Peyer's patch (tissue), 4 donors: Measurements from ENCODE around the gene NUDT11. TPM values are rescaled to one million over a fixed set of nuclear protein-coding genes. Genes with fewer than 3 reads are reported as not detected.
"Not testable (repeated sequence)": the region's sequence is repeated elsewhere in the genome, so short reads cannot be mapped to it uniquely, and the experiment has no call there.

Source experiments
- DNase-seq, 3 donors: peaks; one replicate each; pipeline ENCODE4 v3.0.0-alpha.2; 2017 to 2019
- H3K27ac ChIP-seq, 4 donors: fragments of 200-600 bp; sonication (generic); one replicate each; pipeline ENCODE4 v1.5.1; 2016 to 2019
- H3K27me3 ChIP-seq, 2 donors: fragments of 200-600 bp; sonication (generic); one replicate each; pipeline ENCODE4 v1.5.1; 2019
- H3K36me3 ChIP-seq, 3 donors: fragments of 200-600 bp; sonication (generic); one replicate each; pipeline ENCODE4 v1.5.1; 2016 to 2019
- H3K4me1 ChIP-seq, 4 donors: fragments of 200-600 bp; sonication (generic); one replicate each; pipeline ENCODE4 v1.5.1; 2016 to 2019
- H3K4me3 ChIP-seq, 4 donors: fragments of 200-600 bp; sonication (generic); 1 replicate in 3 of 4; 2 replicates in 1 of 4; pipeline ENCODE4 v1.5.1; 2016 to 2019; ENCODE audit warnings: mild to moderate bottlenecking in 1 of 4
- H3K9me3 ChIP-seq, 4 donors: fragments of 200-600 bp; sonication (generic); one replicate each; pipeline ENCODE4 v1.5.1; 2016 to 2019; ENCODE audit warnings: mild to moderate bottlenecking in 1 of 4
- POLR2A ChIP-seq, 2 donors: fragments of 450-650 bp; IDR thresholded peaks; one replicate each; pipeline ENCODE4 v1.5.1; 2017; ENCODE audit warnings: antibody characterized with exemption in 2 of 2, mild to moderate bottlenecking in 2 of 2, moderate library complexity in 2 of 2
- total RNA-seq, 4 donors: library from RNA; depleted of rRNA; stranded (reverse); fragments of >200 nt; gene quantifications; one replicate each; pipeline ENCODE4 v1.1.0, GENCODE V29; 2016
- TF ChIP-seq, protein P1 (sequence below), 6 experiments: fragments of 450-650 bp in 4 of 6; fragments of 200-600 bp in 2 of 6; sonication (generic) in 1 of 6; IDR thresholded peaks; one replicate each; pipeline ENCODE4 v1.5.1; 2017 to 2019; ENCODE audit warnings: antibody characterized with exemption in 6 of 6, mild to moderate bottlenecking in 3 of 6, moderate library complexity in 1 of 6

NUDT11 gene
- total RNA-seq: under 1 TPM in 1 of 4 donors, not detected in 3; 0.35 TPM

GRCh38 chrX:51496501-51497291 is at the start of gene NUDT11:
TSS of gene NUDT11 (minus strand) at chrX:51496592. CDS start at chrX:51496444, 148 bp downstream.
- Histone ChIP-seq H3K27ac (no peak within 1 kb of the TSS), H3K36me3 (no peaks in the 10 kb centered on the region)

DNA sequence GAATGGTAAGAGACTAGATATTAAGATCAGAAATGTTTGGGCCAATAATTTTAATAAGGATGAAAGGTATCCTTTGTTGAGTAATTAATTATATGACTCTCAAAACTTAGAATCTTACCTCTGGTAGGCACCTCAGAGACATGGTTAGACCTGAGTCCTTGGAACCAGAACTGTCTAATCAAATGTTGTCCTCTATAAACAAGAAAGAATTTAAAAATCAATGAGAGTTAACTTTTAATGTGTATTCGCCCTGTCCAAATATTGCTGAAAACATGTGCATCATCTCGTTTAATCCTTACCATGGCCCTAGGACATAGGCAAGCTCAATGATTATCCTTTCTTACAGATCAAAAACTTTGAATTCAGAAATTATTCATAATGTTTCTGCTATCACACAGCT is 24.0 kb upstream of the NUDT11 start:
- no peaks in the 10 kb centered on the region for H3K27me3 ChIP-seq
- DNase-seq: no peak
- H3K4me3 ChIP-seq: no peak overlapping the region
- no peak overlapping the region for H3K27ac ChIP-seq
- H3K4me1 ChIP-seq: no peaks in the 10 kb centered on the region
- TF ChIP-seq POLR2A (IDR thresholded peaks at IDR 0.05): no peak
- TF ChIP-seq, protein P1, sequence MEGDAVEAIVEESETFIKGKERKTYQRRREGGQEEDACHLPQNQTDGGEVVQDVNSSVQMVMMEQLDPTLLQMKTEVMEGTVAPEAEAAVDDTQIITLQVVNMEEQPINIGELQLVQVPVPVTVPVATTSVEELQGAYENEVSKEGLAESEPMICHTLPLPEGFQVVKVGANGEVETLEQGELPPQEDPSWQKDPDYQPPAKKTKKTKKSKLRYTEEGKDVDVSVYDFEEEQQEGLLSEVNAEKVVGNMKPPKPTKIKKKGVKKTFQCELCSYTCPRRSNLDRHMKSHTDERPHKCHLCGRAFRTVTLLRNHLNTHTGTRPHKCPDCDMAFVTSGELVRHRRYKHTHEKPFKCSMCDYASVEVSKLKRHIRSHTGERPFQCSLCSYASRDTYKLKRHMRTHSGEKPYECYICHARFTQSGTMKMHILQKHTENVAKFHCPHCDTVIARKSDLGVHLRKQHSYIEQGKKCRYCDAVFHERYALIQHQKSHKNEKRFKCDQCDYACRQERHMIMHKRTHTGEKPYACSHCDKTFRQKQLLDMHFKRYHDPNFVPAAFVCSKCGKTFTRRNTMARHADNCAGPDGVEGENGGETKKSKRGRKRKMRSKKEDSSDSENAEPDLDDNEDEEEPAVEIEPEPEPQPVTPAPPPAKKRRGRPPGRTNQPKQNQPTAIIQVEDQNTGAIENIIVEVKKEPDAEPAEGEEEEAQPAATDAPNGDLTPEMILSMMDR (IDR thresholded peaks at IDR 0.05): no peak
- H3K9me3 ChIP-seq: no peaks in the 10 kb centered on the region
- H3K36me3 ChIP-seq: no peaks in the 10 kb centered on the region

More at GRCh38 chrX:51496501-51497291, at the start of gene NUDT11:
- Histone ChIP-seq H3K27me3 (no peaks in the 10 kb centered on the region), H3K4me3 (peak within 1 kb of the TSS; percentile 25 to 58 (median 46)), H3K4me1 (no peaks in the 10 kb centered on the region), H3K9me3 (no peaks in the 10 kb centered on the region)
- peak; percentile 17 to 55 (median 51) for DNase-seq
- TF ChIP-seq, protein P1 (IDR thresholded peaks at IDR 0.05): no peak
- TF ChIP-seq POLR2A (IDR thresholded peaks at IDR 0.05): no peak

DNA sequence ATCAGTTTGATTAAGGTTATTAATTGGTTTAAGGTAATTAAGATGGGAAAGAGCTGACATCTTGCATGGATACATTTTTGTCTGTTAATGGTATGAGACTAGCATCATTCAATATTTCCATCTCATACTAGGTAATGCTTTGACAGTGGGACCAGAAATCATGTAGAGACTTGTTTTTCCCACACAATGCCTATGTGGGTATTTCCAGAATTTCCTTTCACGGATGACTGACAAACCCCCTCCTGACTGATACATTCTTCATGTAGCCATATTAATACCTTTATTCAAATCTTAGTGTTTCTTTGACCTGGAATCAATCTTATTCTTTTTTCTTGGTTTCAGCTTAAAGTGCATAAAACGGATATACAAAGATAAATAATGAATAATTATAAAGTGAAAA is 22.7 kb upstream of the NUDT11 start:
- H3K9me3 ChIP-seq, H3K4me1 ChIP-seq, DNase-seq, H3K36me3 ChIP-seq, H3K27ac ChIP-seq, H3K27me3 ChIP-seq, H3K4me3 ChIP-seq: not testable (repeated sequence)

GRCh38 chrX:51507551-51507950 is 11.2 kb upstream of the NUDT11 start:
- Histone ChIP-seq H3K27me3 (no peaks in the 10 kb centered on the region), H3K4me3 (no peak overlapping the region)
- no peak for DNase-seq

GRCh38 chrX:51495701-51496488 is 497 bp downstream of the NUDT11 start:
- H3K27ac ChIP-seq: not testable (repeated sequence)
- H3K4me3 ChIP-seq: peak overlapping the region; percentile 25 to 58 (median 46)

More at GRCh38 chrX:51507551-51507950, 11.2 kb upstream of the NUDT11 start:
- TF ChIP-seq, protein P1 (IDR thresholded peaks at IDR 0.05): no peak
- no peak for TF ChIP-seq POLR2A (IDR thresholded peaks at IDR 0.05)
- Histone ChIP-seq H3K9me3 (no peaks in the 10 kb centered on the region), H3K36me3 (no peaks in the 10 kb centered on the region), H3K27ac (no peak overlapping the region), H3K4me1 (no peaks in the 10 kb centered on the region)

GRCh38 chrX:51494409-51494808 is 2.0 kb downstream of the NUDT11 start:
- H3K9me3 ChIP-seq: no peaks in the 10 kb centered on the region
- DNase-seq: no peak
- H3K4me1 ChIP-seq: no peaks in the 10 kb centered on the region

More at GRCh38 chrX:51495701-51496488, 497 bp downstream of the NUDT11 start:
- not testable (repeated sequence) for H3K36me3 ChIP-seq, H3K27me3 ChIP-seq, DNase-seq, H3K9me3 ChIP-seq, H3K4me1 ChIP-seq

More at GRCh38 chrX:51494409-51494808, 2.0 kb downstream of the NUDT11 start:
- H3K27me3 ChIP-seq: no peaks in the 10 kb centered on the region
- H3K36me3 ChIP-seq: no peaks in the 10 kb centered on the region
- H3K27ac ChIP-seq: no peak overlapping the region
- TF ChIP-seq, protein P1 (IDR thresholded peaks at IDR 0.05): no peak
- TF ChIP-seq POLR2A (IDR thresholded peaks at IDR 0.05): no peak
- no peak overlapping the region for H3K4me3 ChIP-seq
